Immature natural killer cell (primary cell): Measurements from ENCODE around the gene TSPAN10. TPM values are rescaled to one million over a fixed set of nuclear protein-coding genes. Genes with fewer than 3 reads are reported as not detected.

ENCODE experiments used
- polyA plus RNA-seq, 3 donors: library from polyadenylated mRNA; unstranded; fragments of 300-500 nt; fragmentation: Illumina TruSeq; gene quantifications; one replicate each; pipeline ENCODE4 v1.2.3, GENCODE V29; 2021

Gene TSPAN10
- polyA plus RNA-seq, 3 donors from 2014 or later = 0.48 to 0.63 TPM; not detected in 1

Other genes starting within 250 kb of the TSPAN10 start
- gene BAHCC1, start 241.7 kb upstream of the TSPAN10 start, polyA plus RNA-seq = under 1 TPM in 1 of 3 donors, not detected in 2; 0.02 TPM
- 1,000 to 10,000 TPM; 1,637 to 3,074 (median 2,788) TPM for gene ACTG1, start 124.4 kb upstream of the TSPAN10 start, polyA plus RNA-seq
- under 1 TPM in 1 of 3 donors, not detected in 2; 0.23 TPM for gene FSCN2, start 108.8 kb upstream of the TSPAN10 start, polyA plus RNA-seq
- gene FAAP100, start 84.8 kb upstream of the TSPAN10 start, polyA plus RNA-seq = 10 to 100 TPM; 11.4 to 25.0 (median 14.5) TPM
- gene NPLOC4, start 84 bp upstream of the TSPAN10 start, polyA plus RNA-seq = 10 to 100 TPM; 51.0 to 73.9 (median 60.3) TPM
- gene PDE6G, start 19.3 kb downstream of the TSPAN10 start, polyA plus RNA-seq = 10 to 100 TPM; 75.1 to 98.8 (median 81.4) TPM
- 10 to 100 TPM; 66.4 to 97.9 (median 93.9) TPM for gene OXLD1, start 29.4 kb downstream of the TSPAN10 start, polyA plus RNA-seq
- gene CCDC137, start 29.5 kb downstream of the TSPAN10 start, polyA plus RNA-seq = 10 to 100 TPM in 1 of 3 donors, 1 to 10 TPM in 2; 1.8 to 21.7 (median 6.1) TPM
- 10 to 100 TPM; 31.1 to 75.2 (median 61.8) TPM for gene ARL16, start 46.6 kb downstream of the TSPAN10 start, polyA plus RNA-seq
- gene HGS, start 46.8 kb downstream of the TSPAN10 start, polyA plus RNA-seq = 10 to 100 TPM; 12.4 to 40.4 (median 17.3) TPM
- gene MRPL12, start 66.2 kb downstream of the TSPAN10 start, polyA plus RNA-seq = 10 to 100 TPM; 43.1 to 79.4 (median 58.7) TPM
- 1 to 10 TPM; 5.6 to 7.5 (median 5.9) TPM for gene SLC25A10, start 75.1 kb downstream of the TSPAN10 start, polyA plus RNA-seq
- not detected for gene GCGR, start 167.0 kb downstream of the TSPAN10 start, polyA plus RNA-seq
- gene MCRIP1, start 196.1 kb downstream of the TSPAN10 start, polyA plus RNA-seq = 100 to 1,000 TPM; 112 to 178 (median 124) TPM
- not detected for gene PPP1R27, start 197.9 kb downstream of the TSPAN10 start, polyA plus RNA-seq
- gene P4HB, start 223.3 kb downstream of the TSPAN10 start, polyA plus RNA-seq = 100 to 1,000 TPM; 365 to 534 (median 475) TPM
- gene ARHGDIA, start 234.1 kb downstream of the TSPAN10 start, polyA plus RNA-seq = 100 to 1,000 TPM; 100 to 245 (median 133) TPM